NT2/D1 (cell line): ENCODE measurements around the gene PSG2.
"Not testable (repeated sequence)": the region's sequence is repeated elsewhere in the genome, so short reads cannot be mapped to it uniquely, and the experiment has no call there.

Source experiments
- SUZ12 ChIP-seq: IDR thresholded peaks from 2 replicates; pipeline ENCODE4 v1.6.1; 2011; ENCODE audit not compliant: insufficient read length, insufficient read depth; ENCODE audit errors: extremely low read depth
- YY1 ChIP-seq: IDR thresholded peaks from 2 replicates; pipeline ENCODE4 v1.6.1; 2011; ENCODE audit not compliant: insufficient read length, insufficient read depth
- ZNF274 ChIP-seq: IDR thresholded peaks from 2 replicates; pipeline ENCODE4 v1.6.1; 2011; ENCODE audit warnings: mild to moderate bottlenecking, low read depth, low read length

- TF ChIP-seq ZNF274, YY1, SUZ12: not testable (repeated sequence)
Measured at GRCh38 chr19:43022098-43022497, 60.4 kb downstream of the PSG2 start.
